ENCODE measurements around the gene ATP11B.

Gene ATP11B

DNA sequence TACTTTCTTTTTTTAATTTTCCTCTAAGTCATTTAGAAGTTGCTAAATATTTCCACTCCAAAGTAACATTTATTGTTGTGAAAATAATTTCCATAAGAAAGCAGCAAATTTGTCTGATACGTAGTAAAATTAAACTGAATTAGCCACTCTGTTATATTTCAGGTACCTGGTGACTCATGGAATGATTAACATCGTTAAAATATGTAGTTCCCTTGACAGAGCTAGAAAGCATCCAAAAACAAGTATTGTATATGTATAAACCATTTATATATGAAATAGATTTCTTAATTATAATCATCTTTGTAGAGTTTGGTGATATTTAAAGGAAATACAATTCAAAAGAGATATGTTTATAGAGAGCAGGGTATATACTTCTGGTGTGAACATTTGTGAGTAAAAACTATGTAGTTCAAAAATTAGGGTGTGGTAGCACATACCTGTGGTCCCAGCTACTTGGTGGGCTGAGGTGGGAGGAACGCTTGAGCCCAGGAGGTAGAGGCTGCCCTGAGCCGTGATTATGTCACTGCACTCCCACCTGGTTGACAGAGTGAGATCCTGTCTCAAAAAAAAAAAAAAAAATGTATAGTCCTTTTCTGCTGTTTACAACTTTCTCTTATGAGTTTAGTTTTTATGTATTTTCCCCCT, 36.6 kb downstream of the ATP11B start:
- no peak overlapping the region for H3K27ac Mint-ChIP-seq
- H3K36me3 Mint-ChIP-seq (ENCODE audit: low read depth): peaks cover 35% of the 10 kb centered on the region
- no peak overlapping the region for H3K4me3 Mint-ChIP-seq
- H3K4me1 Mint-ChIP-seq: no peaks in the 10 kb centered on the region
- H3K9me3 Mint-ChIP-seq: peaks cover 2% of the 10 kb centered on the region
- TF ChIP-seq, protein P1, sequence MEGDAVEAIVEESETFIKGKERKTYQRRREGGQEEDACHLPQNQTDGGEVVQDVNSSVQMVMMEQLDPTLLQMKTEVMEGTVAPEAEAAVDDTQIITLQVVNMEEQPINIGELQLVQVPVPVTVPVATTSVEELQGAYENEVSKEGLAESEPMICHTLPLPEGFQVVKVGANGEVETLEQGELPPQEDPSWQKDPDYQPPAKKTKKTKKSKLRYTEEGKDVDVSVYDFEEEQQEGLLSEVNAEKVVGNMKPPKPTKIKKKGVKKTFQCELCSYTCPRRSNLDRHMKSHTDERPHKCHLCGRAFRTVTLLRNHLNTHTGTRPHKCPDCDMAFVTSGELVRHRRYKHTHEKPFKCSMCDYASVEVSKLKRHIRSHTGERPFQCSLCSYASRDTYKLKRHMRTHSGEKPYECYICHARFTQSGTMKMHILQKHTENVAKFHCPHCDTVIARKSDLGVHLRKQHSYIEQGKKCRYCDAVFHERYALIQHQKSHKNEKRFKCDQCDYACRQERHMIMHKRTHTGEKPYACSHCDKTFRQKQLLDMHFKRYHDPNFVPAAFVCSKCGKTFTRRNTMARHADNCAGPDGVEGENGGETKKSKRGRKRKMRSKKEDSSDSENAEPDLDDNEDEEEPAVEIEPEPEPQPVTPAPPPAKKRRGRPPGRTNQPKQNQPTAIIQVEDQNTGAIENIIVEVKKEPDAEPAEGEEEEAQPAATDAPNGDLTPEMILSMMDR (IDR thresholded peaks at IDR 0.05; ENCODE audit: unreplicated experiment in 3 of 3): no peak
- no peaks in the 10 kb centered on the region for H3K27me3 Mint-ChIP-seq (ENCODE audit: low read depth)

GRCh38 chr3:182837855-182838454, 44.7 kb downstream of the ATP11B start:
- Mint-ChIP-seq H3K36me3 (ENCODE audit: low read depth) (peaks cover 51% of the 10 kb centered on the region), H3K4me1 (no peaks in the 10 kb centered on the region), H3K27me3 (ENCODE audit: low read depth) (no peaks in the 10 kb centered on the region)

DNA sequence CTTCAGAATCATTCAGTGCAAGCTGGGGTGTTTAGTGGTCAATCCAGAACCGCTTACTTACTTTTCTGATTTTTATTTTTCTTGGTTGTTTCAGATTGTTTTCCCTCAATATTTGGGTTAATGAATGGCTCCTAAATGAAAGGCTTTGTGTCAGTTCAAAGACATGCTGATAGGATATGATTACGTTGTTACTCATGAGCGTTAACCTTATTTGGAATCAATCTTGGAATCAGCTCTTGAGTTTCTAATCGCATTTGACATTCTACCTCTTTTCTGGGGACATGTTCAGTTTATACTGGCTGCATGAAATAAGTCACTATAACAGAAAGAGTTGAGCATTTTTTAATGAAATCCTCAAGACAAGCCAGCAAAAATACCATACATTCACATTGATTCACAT, 50.2 kb downstream of the ATP11B start:
- Mint-ChIP-seq H3K9me3 (peaks cover 4% of the 10 kb centered on the region), H3K4me1 (no peaks in the 10 kb centered on the region), H3K4me3 (no peak overlapping the region), H3K27ac (no peak overlapping the region), H3K36me3 (ENCODE audit: low read depth) (peaks cover 67% of the 10 kb centered on the region), H3K27me3 (ENCODE audit: low read depth) (no peaks in the 10 kb centered on the region)
- TF ChIP-seq, protein P1 (IDR thresholded peaks at IDR 0.05; ENCODE audit: unreplicated experiment in 3 of 3): no peak

More at GRCh38 chr3:182837855-182838454, 44.7 kb downstream of the ATP11B start:
- no peak overlapping the region for H3K27ac Mint-ChIP-seq
- no peaks in the 10 kb centered on the region for H3K9me3 Mint-ChIP-seq
- TF ChIP-seq, protein P1 (IDR thresholded peaks at IDR 0.05; ENCODE audit: unreplicated experiment in 3 of 3): peak; percentile 38 to 63 (median 45)
- no peak overlapping the region for H3K4me3 Mint-ChIP-seq

- Mint-ChIP-seq H3K4me3 (no peak overlapping the region), H3K27me3 (ENCODE audit: low read depth) (no peaks in the 10 kb centered on the region), H3K27ac (no peak overlapping the region), H3K9me3 (peaks cover 4% of the 10 kb centered on the region), H3K4me1 (no peaks in the 10 kb centered on the region), H3K36me3 (ENCODE audit: low read depth) (peaks cover 72% of the 10 kb centered on the region)
- TF ChIP-seq, protein P1 (IDR thresholded peaks at IDR 0.05; ENCODE audit: unreplicated experiment in 3 of 3): no peak
Observed at GRCh38 chr3:182848906-182849305, 55.6 kb downstream of the ATP11B start.

- TF ChIP-seq, protein P1 (IDR thresholded peaks at IDR 0.05; ENCODE audit: unreplicated experiment in 3 of 3): no peak
- no peaks in the 10 kb centered on the region for H3K9me3 Mint-ChIP-seq
Observed at GRCh38 chr3:182855076-182855475, 61.8 kb downstream of the ATP11B start.

GRCh38 chr3:182861348-182861747, 68.0 kb downstream of the ATP11B start:
- Mint-ChIP-seq H3K27me3 (ENCODE audit: low read depth) (no peaks in the 10 kb centered on the region), H3K4me1 (no peaks in the 10 kb centered on the region), H3K27ac (no peak overlapping the region), H3K4me3 (no peak overlapping the region), H3K9me3 (no peaks in the 10 kb centered on the region), H3K36me3 (ENCODE audit: low read depth) (peaks cover 46% of the 10 kb centered on the region)
- TF ChIP-seq, protein P1 (IDR thresholded peaks at IDR 0.05; ENCODE audit: unreplicated experiment in 3 of 3): no peak

More at GRCh38 chr3:182855076-182855475, 61.8 kb downstream of the ATP11B start:
- H3K4me1 Mint-ChIP-seq: no peaks in the 10 kb centered on the region
- peaks cover 46% of the 10 kb centered on the region for H3K36me3 Mint-ChIP-seq (ENCODE audit: low read depth)
- no peaks in the 10 kb centered on the region for H3K27me3 Mint-ChIP-seq (ENCODE audit: low read depth)
- H3K4me3 Mint-ChIP-seq: no peak overlapping the region
- no peak overlapping the region for H3K27ac Mint-ChIP-seq

Data from nephron (organoid).